Measurements from ENCODE around the gene PM20D2. TPM values are rescaled to one million over a fixed set of nuclear protein-coding genes. Genes with fewer than 3 reads are reported as not detected.

The PM20D2 gene
- total RNA-seq, 2 donors from 2014 or later, result 11.9 to 48.4 TPM

- TF ChIP-seq CTCF (IDR thresholded peaks at IDR 0.05) (no peak), POLR2A (IDR thresholded peaks at IDR 0.05) (no peak), POLR2AphosphoS5 (IDR thresholded peaks at IDR 0.05) (no peak)
- H3K4me3 ChIP-seq, result no peak overlapping the region
- DNase-seq (ENCODE audit: low spot score), result no peak
- H3K9me3 ChIP-seq, result no peaks in the 10 kb centered on the region
- H3K27me3 ChIP-seq (replicated peaks; ENCODE audit: insufficient read depth), result no peaks in the 10 kb centered on the region
- H3K4me1 ChIP-seq (replicated peaks), result no peaks in the 10 kb centered on the region
- intact Hi-C loops (cut with DNase I), result no loop called here
- H3K27ac ChIP-seq, result no peak overlapping the region
- H3K36me3 ChIP-seq, result no peaks in the 10 kb centered on the region
- 84% methylated on average over 9 of the region's 9 CpGs for WGBS
Observed at GRCh38 chr6:89133981-89134380, 11.9 kb upstream of the PM20D2 start.

- intact Hi-C loops (cut with DNase I), result no loop called here
- H3K27ac ChIP-seq, result no peak overlapping the region
- WGBS, result 90% methylated on average over 3 of the region's 3 CpGs
- no peak overlapping the region for H3K4me3 ChIP-seq
- TF ChIP-seq CTCF (IDR thresholded peaks at IDR 0.05), result no peak
- no peak for TF ChIP-seq POLR2A (IDR thresholded peaks at IDR 0.05)
- no peak for TF ChIP-seq POLR2AphosphoS5 (IDR thresholded peaks at IDR 0.05)
- no peaks in the 10 kb centered on the region for H3K9me3 ChIP-seq
- no peaks in the 10 kb centered on the region for H3K27me3 ChIP-seq (replicated peaks; ENCODE audit: insufficient read depth)
- no peak for DNase-seq (ENCODE audit: low spot score)
- H3K4me1 ChIP-seq (replicated peaks), result no peaks in the 10 kb centered on the region
- H3K36me3 ChIP-seq, result no peaks in the 10 kb centered on the region
Observed at GRCh38 chr6:89134723-89135122, 11.1 kb upstream of the PM20D2 start.

GRCh38 chr6:89138173-89138572, 7.7 kb upstream of the PM20D2 start:
- intact Hi-C loops (cut with DNase I), result no loop called here
- Histone ChIP-seq H3K4me3 (no peak overlapping the region), H3K27ac (no peak overlapping the region), H3K27me3 (replicated peaks; ENCODE audit: insufficient read depth) (no peaks in the 10 kb centered on the region), H3K9me3 (no peaks in the 10 kb centered on the region), H3K4me1 (replicated peaks) (no peaks in the 10 kb centered on the region), H3K36me3 (no peaks in the 10 kb centered on the region)
- 39% methylated on average over 2 of the region's 2 CpGs for WGBS
- DNase-seq (ENCODE audit: low spot score), result no peak
- TF ChIP-seq CTCF (IDR thresholded peaks at IDR 0.05) (no peak), POLR2A (IDR thresholded peaks at IDR 0.05) (no peak), POLR2AphosphoS5 (IDR thresholded peaks at IDR 0.05) (no peak)

- Histone ChIP-seq H3K27me3 (replicated peaks; ENCODE audit: insufficient read depth) (no peaks in the 10 kb centered on the region), H3K4me1 (replicated peaks) (no peaks in the 10 kb centered on the region), H3K9me3 (no peaks in the 10 kb centered on the region), H3K36me3 (no peaks in the 10 kb centered on the region), H3K4me3 (no peak overlapping the region), H3K27ac (no peak overlapping the region)
- no peak for TF ChIP-seq CTCF (IDR thresholded peaks at IDR 0.05)
- no peak for TF ChIP-seq POLR2AphosphoS5 (IDR thresholded peaks at IDR 0.05)
- TF ChIP-seq POLR2A (IDR thresholded peaks at IDR 0.05), result no peak
- no peak for DNase-seq (ENCODE audit: low spot score)
- intact Hi-C loops (cut with DNase I), result no loop called here
- 77% methylated on average over 5 of the region's 5 CpGs for WGBS
Observed at GRCh38 chr6:89139509-89140346, 6.1 kb upstream of the PM20D2 start.

Data from prostate gland (tissue), 2 donors.